GM04503 (cell line): ENCODE data around the gene RNF121.

Experiments used
- DNase-seq: peaks from one replicate; pipeline ENCODE4 v3.0.0-alpha.2; 2012; ENCODE audit warnings: low read depth

Gene RNF121

DNA sequence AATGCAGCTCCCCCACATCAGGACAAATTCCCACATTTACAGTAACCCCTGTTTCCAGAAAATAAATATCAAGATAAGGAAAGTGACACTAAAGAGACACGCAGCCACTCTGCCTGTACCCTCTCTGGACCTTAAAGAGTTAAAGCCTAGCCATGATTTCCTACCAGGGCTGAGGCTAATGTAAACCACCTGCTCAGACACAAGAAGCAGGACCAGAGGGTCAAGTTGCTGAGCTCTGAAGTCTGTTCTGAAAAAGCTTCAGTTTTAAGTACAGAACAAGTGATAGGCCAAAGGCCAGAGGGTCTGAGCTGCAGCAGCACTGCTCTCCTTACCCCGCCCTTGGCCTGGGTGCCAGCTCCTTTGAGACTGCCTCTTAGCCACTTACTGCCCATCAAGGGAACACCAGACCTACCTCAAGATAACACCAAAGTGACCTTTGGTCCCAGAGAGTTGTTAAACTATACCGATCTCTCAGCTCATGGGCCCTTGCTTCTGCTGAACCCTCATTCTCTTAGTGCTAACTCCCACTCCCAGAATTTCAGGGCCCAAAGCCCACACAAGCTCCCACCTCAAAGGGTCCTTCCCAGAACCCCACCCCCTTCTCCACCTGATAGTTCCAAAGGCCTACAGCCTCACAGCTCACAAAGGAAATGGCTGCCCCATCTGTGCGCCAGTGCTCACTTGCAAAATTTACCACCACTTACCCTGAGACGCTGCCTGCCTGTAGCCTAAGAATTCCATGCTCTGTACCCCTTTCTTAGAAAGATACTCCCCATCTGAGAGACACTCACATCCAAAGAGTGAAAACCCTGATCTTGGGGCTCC is 110.4 kb downstream of the RNF121 start:
- no peak for DNase-seq

DNA sequence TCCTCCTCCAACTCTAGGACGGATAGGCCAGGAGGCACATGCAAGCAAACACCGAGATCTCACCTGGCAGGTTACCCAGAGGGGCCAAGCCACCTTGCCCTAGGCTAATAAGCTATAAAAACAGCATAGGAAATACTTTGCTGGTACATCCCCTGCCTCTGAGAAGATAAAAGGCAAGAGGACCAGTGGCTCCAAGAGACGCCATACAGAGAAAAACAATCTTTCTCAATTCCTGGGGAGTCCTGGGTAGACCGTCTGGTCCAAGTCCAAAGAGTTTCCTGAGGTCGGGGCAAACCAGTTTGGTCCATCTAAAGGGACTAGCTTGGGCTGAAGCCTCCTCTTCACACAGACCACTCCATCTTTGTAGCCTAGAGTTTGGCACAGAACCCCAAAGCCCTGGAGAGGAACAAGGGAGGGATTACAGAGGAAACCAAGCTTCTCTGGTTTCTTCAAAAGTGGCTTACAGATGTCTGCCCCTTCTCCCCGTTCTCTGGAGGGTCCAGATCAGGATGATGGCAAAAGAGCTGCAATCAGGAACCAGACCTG is 111.1 kb downstream of the RNF121 start:
- no peak for DNase-seq

DNA sequence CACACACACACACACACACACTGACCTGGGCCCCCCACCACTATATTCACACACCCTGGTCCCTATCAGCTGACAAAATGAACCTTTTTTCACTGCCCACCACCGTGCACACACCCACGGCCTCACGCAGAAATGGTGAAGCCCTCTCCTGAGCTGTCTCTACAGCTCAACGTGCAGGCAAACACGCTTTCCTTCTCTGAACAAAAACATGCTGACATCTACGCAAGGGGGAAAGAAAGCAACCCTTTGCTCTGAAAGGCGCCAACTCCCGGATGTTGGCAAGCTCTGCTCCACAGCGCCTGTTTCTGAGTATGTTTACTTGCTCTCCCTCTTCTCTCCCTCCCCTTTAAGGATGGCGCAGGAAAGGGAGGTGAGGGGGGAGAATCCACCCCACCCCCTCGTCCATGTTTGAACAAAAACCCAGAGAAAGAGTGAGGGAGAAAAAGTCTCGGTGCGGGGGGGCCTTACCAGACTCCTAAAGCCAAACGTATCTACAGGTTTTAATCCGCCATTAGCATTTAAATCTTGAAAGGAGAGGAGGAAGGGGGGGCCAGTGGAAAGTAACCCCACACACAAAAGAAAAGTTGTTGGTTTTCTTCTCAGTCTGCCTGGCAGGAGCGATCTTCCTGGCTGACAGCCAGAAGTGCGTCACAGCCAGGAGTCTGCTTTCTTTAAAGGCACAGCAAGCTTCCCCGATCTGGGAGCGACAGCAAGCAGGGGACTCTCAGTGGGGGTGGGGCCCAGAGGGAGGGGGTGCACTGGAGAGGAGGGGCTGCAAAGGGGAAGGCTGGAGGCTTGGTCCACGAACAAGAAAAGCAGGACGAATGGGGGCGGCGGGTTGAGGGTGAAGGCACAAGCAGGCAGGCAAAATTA is 111.9 kb downstream of the RNF121 start:
- DNase-seq = peak; percentile 77

DNA sequence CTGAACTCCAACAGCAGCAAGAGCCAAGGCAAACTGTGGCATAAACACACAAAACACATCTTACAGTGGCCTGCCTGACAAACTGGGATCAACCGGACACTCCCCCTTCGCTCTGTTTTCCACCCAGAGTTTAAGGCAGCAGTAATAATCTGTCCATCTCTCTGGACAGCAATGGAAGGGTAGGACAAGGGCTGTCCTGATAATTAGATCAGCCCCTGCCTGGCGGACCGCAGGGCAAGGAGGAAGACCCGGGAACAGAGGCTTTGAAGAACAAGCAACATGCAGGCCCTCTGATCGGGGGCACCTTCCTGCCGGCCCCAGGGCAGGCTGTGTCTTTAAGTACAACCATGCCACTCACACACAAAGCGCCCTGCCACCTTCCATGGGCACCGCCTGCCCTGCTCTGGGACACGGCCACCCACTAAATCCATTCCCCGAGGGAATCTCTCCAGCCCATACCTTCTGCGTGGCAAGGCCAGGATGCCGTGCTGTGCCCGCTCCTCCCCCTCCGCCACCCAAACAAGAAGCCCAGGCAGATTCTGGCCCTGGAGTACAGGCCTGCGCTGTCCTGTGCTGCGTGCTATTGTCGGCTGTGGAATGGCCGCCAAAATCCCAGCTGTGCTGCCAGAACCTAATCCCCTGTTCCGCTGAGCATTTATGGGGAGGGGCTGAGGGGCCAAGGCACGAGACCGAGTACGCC is 112.7 kb downstream of the RNF121 start:
- peak; percentile 43 for DNase-seq

DNA sequence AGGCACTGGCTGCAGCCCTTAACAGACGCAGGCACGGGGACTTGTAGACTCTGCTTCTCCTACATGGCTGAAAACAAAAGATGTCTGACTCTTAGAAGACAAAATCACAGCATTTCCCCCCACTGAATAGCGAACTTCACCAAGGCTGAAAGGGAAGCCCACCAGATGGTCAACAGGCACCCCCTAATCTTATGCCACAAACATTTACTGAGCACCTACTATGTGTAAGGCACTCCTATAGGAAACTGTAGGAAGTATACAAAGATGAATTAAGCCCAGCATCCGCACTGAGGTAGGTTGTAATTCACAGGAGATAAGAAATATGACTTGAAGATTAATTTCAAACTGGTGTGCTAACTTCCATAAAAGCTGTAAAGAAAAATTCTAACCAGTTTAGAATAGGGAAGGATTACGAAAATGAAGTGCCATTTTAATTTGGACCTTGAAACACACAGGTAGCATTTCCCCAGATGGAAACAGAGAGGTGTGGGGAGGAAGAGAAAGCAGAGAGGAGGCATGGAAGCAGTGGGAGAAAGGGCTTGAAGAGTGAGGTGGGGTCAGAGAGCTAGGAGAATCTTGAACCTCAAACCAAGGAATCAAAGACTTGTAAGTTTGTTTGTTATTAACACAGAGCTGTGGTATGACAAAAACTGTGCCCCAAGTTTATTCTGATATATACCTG is 113.4 kb downstream of the RNF121 start:
- no peak for DNase-seq

DNA sequence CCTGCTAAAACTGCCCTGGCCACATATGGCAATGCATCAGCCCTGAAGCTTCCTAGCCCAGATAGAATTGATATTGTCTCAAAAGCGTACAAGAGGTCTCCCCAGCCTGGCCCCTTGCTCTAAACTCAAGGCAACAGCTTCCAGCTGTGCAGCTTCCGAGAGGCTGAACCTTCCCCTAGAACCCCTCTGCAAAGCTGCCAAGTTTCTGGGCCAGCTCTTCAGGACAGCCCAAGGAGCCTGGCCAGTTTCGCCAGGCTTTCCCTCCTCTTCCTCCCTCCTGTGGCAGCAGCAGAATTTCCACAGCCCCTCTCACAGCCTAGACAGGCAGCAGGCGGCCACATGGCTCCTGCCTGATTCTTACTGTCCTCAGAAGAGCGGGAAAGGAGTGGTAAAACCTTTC is 117.0 kb downstream of the RNF121 start:
- no peak for DNase-seq
